GM21360 (cell line): ENCODE measurements around the gene SYS1.
"Not testable (repeated sequence)": the region's sequence is repeated elsewhere in the genome, so short reads cannot be mapped to it uniquely, and the experiment has no call there.

Source experiments
- ATAC-seq: cut with Tn5 transposase; IDR thresholded peaks from one replicate; pipeline ENCODE4 v1.9.1; 2021; ENCODE audit warnings: mild to moderate bottlenecking, moderate library complexity; ENCODE audit not compliant: unreplicated experiment

The SYS1 gene

GRCh38 chr20:45339084-45339483 is 23.9 kb upstream of the SYS1 start:
- ATAC-seq: no peak

- no peak for ATAC-seq
Measured at GRCh38 chr20:45339799-45340198, 23.2 kb upstream of the SYS1 start.

DNA sequence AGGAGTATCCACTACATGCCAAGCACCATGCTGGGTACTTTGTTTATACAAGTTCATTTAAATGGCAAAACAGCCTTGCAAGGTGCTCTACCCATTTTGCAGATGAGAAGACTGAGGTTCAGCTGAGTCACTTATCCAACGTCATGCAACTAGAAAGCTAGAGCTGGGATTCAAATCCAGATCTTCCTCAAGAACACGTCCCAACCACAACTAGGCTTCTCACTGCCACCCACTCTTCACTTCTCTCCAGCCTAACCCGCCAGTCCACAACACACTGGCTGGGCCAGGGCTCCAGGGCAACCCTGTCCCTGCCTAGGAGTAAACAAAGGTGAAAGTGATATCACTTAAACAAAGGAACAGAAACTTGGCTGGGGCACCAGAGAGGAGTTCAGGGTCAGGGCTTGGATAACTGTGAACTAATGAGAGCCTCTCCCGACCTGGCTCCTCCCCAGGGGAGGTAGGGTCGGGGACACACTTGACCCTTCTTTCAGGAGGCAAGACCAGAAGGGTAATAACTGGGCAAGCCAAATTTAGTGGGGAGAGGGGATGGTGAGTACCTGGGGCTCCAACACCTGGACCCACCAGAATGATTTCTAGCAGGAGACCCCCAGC is 22.6 kb upstream of the SYS1 start:
- no peak for ATAC-seq

- no peak for ATAC-seq
Measured at GRCh38 chr20:45340951-45341350, 22.0 kb upstream of the SYS1 start.

- ATAC-seq: no peak
Measured at GRCh38 chr20:45341579-45341938, 21.4 kb upstream of the SYS1 start.

- ATAC-seq: no peak
Measured at GRCh38 chr20:45341939-45342854, 20.8 kb upstream of the SYS1 start.

DNA sequence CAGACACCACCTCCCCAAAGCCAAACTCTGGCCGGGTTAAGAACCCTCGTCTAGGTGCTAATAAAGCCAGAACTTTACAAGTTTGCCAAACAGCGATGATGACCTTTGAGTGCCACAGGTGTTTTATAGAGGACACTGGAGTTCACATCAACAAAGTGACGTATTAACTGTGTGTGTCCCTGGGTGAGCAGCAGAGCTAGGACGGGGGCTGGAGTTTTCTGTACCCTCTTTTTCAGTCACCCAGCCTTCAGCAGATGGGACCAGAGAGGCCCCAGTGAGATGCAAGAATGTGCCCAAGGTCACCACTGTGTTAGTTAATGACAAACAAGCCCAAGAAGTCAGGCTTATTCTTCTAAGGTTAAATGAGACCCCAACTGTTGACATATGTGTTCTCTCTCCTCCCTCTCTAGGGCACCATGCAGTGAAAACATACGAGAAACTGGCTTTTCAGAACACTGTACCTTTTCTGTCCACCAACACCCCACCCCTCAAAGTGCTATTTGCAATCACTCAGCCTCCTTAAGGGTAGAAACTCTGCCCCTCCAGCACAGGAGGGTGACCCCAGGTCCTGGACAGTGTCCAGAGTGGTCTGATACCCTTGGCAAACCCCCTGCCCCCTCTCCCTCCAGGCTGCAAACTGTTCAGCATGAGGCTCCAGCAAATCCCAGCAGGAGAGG is 20.0 kb upstream of the SYS1 start:
- no peak for ATAC-seq

DNA sequence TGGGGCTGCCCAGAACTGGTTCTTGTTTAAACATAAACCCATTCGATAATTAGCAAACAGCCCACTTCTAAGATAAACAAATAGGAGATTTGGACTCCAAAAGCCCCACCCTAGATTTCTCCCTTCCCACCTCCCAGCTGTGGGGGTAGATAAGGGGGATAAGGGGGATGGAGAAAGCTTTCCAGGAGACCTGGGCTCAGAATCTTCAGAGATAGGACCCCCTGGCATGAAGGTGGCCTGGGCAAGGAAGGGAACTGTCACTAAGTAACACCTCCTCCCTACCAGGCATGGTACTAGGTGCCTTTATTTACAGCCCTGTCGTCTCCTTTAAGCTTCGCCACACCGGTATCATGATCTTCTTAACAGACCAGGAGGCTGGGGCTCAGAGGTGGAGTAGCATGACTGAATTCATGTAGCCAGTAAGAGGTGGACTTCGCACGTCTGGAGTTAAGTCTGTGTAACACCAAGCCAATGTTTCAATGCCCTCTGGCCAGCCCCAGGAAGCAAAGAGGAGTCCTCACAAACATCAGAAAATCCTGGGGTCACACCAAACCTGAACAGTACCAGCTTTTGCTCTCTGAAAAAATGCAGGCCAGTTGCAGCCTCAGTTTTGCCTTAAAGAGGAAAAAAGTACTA is 19.3 kb upstream of the SYS1 start:
- no peak for ATAC-seq

- no peak for ATAC-seq
Measured at GRCh38 chr20:45344168-45344860, 18.6 kb upstream of the SYS1 start.

DNA sequence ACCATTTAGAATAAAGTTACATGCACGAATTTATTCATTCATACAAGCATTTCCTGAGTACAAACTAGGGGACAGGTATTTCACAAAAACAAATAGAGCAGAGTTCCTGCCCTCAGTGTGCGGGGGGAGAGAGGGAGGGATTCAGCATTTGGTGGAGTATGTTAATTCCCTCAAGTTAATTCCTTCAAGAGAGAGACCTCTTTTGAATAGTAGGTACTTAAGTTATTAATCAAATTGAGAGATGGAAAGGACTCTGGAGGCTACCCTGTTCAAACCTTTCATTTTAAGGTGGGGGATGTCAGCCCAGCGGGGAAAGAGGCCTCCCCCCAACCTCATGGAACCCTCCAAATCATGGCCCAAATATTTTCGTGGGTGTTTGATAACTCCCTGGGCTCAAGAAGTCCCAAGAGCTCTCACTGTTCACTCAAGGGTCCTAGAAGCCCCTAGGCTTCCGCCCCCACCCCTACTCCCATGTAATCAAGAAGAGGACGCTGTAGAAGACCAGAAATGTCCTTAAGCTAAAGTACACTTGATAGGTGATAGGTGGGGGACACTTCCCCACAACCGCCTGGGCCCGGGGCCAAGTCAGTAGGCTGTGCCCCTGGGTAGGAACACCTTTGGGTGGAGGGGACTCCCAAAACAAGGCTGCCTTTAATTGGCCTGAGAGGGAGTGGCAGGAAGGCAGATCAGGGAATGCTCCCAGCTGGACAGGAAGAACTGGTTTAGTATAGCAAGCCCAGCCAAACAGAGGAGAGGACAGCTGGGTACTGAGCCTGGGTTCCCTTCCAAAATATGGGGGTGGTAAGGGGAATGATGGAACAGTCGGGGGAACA is 17.6 kb upstream of the SYS1 start:
- no peak for ATAC-seq

DNA sequence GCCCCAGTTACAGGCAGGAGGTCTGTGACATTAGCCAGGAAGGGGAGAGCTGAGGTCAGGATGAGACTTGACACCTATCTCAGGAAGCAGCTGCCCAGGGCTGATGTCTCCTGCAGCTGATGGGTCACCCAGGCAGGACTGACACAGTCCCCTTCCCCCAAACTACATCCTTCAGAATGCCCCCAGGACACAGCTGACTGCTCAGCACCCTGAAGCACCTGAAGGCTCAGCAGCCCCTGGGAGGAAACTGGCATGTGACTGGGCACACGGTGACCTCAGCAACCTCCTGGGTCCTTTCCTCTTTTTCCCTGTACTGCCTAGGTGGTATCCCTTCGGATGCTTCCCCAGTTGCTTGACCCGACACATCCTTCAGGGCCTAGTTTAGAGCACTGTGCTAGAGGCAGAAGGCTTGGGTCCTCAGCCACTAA is 16.7 kb upstream of the SYS1 start:
- no peak for ATAC-seq

- ATAC-seq: no peak
Measured at GRCh38 chr20:45346851-45347250, 16.1 kb upstream of the SYS1 start.

DNA sequence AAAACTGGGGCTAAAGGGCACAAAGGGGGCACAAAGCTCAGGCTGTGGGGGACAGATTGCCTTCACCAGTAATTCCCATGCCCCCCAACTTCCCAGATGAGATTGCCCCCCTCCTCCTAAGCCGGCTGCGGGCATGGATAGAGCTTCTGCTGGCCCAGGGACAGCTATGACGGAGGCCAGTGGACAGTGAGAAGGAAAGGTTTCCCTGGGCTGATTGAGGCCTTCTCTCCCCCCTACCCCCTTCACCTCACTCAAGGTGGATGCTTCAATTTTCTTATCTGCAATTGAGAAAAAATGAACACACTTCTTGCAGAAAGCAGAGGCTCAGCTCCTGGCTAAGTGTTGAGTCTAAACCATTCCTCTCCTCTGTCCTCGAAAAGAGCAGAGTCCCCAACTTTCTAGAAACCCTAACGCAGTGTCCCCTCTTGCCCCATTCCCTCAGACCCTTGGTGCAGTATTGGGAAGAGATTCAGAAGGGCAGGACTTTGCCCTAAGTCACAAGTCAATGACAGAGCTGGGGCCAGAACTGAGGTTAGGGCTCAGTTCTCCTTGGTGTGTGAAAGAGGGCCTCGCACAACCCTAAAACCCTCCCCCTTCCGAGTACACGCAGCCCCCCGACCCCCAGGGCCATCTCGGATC is 15.5 kb upstream of the SYS1 start:
- no peak for ATAC-seq

DNA sequence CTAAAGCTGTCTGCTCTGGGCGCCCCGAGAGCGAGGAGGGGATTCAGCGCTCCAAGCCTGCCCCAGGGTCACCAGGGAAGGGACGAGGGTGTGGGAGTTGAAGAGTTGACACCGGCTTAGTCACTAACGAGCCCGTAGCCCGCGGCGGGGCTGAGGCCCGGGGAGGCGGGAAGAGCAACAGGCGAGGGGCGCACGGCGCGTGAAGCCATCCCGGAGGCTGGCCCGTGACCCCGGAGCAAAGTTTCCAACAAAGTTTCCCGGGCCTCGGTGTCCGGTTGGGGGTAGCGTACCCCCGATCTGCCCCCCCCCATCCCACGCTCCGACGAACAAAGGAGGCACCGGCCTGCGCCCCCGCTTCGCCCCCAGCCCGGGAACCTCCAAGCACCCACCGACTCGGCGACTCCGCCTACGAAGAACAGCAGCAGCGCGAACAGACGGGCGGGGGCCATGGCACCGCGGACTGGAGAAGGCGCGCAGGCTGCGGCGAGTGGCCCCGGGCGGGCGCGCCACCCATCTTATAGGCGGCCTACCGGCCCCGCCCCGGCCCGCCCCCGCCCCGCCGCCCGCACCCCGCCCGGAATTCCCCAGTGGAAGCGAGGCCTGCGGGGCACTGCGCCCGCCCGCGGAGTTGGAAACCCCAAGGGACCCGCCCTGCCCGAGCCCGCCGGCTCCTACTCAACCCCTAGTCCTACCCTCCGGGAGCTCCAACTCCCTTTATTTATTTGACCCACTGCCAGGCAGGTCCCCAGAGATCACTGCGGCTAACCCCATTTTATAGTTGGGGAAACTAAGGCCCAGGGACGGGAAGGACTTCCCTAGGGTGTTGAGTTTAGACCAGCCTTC is 14.8 kb upstream of the SYS1 start, which contains the start of gene SDC4:
Gene SDC4 (minus strand): TSS at position 489 of the 843 bp plus-strand sequence. CDS start 40 bp downstream, at position 449.
- no peak for ATAC-seq

GRCh38 chr20:45350217-45350616 is 12.7 kb upstream of the SYS1 start:
- no peak for ATAC-seq

GRCh38 chr20:45350795-45351194 is 12.2 kb upstream of the SYS1 start:
- not testable (repeated sequence) for ATAC-seq

DNA sequence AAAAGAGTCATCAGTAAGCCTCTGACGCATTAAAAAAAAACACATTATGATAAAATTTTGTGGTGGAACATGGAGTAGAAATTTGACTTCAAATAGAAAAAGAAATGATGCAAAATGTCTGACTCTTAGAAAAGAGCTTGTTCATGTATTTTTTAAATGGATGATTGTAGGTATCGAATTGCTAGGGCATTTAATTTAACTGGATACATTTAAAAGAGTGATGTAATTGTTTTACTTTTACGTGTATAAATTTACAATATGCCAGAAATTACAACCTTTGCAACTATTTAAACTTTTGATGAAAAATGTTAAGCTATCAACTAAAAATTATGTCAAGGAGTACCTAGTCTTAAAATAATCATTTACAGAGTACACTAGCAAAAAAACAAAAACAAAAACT is 10.2 kb upstream of the SYS1 start:
- no peak for ATAC-seq

- ATAC-seq: no peak
Measured at GRCh38 chr20:45353746-45354145, 9.2 kb upstream of the SYS1 start.
